Mesenchymal stem cell (in vitro differentiated cells and primary cell): Measurements from ENCODE around the gene SATB2.

Source experiments
- DNase-seq: peaks from one replicate; pipeline ENCODE4 v3.0.0-alpha.2; 2013
- H2AFZ ChIP-seq: one replicate; pipeline ENCODE4 v1.6.1; 2013; ENCODE audit warnings: low read depth, mild to moderate bottlenecking, control low read depth, inconsistent platforms, low read length, moderate library complexity
- H2AK5ac ChIP-seq: 2 replicates; pipeline ENCODE4 v1.6.1; 2013; ENCODE audit warnings: low read length, moderate library complexity, mild to moderate bottlenecking, inconsistent platforms; ENCODE audit not compliant: severe bottlenecking
- H2BK120ac ChIP-seq: one replicate; pipeline ENCODE4 v1.6.1; 2013; ENCODE audit warnings: low read depth, mild to moderate bottlenecking, inconsistent platforms, low read length, moderate library complexity
- H2BK12ac ChIP-seq, 2 experiments: one replicate each; pipeline ENCODE4 v1.6.1; 2013; ENCODE audit warnings: inconsistent platforms in 2 of 2, low read length in 2 of 2, mild to moderate bottlenecking in 2 of 2, moderate library complexity in 2 of 2, control low read depth in 1 of 2
- H2BK15ac ChIP-seq: one replicate; pipeline ENCODE4 v1.6.1; 2013; ENCODE audit warnings: mild to moderate bottlenecking, low read depth, inconsistent platforms; ENCODE audit not compliant: poor library complexity, severe bottlenecking
- H2BK5ac ChIP-seq: 2 replicates; pipeline ENCODE4 v1.6.1; 2013; ENCODE audit warnings: low read depth, mild to moderate bottlenecking, low read length, control low read depth, inconsistent platforms; ENCODE audit not compliant: poor library complexity, severe bottlenecking
- H3K14ac ChIP-seq, 2 experiments: one replicate each; pipeline ENCODE4 v1.6.1; 2013; ENCODE audit warnings: inconsistent platforms in 2 of 2, low read length in 2 of 2, control low read depth in 1 of 2, mild to moderate bottlenecking in 1 of 2, moderate library complexity in 1 of 2
- H3K18ac ChIP-seq, 2 experiments: one replicate each; pipeline ENCODE4 v1.6.1; 2013; ENCODE audit warnings: inconsistent platforms in 2 of 2, low read length in 2 of 2, control low read depth in 1 of 2, low read depth in 1 of 2, mild to moderate bottlenecking in 1 of 2
- H3K23ac ChIP-seq, 2 experiments: one replicate each; pipeline ENCODE4 v1.6.1; 2013; ENCODE audit warnings: inconsistent platforms in 2 of 2, low read length in 2 of 2, mild to moderate bottlenecking in 2 of 2, moderate library complexity in 2 of 2, control low read depth in 1 of 2
- H3K27ac ChIP-seq: 2 replicates; pipeline ENCODE4 v1.5.1; 2013; ENCODE audit warnings: mild to moderate bottlenecking, moderate library complexity, low read length, control low read depth, inconsistent platforms; ENCODE audit not compliant: poor library complexity, severe bottlenecking
- H3K27me3 ChIP-seq, 2 experiments: 2 replicates each; pipeline versions ENCODE4 v1.6.1 to v1.7.0; 2013; ENCODE audit warnings: low read length in 2 of 2, mild to moderate bottlenecking in 2 of 2, moderate library complexity in 2 of 2, control low read depth in 1 of 2, inconsistent platforms in 1 of 2; ENCODE audit not compliant: control insufficient read depth in 1 of 2, insufficient read depth in 1 of 2
- H3K36me3 ChIP-seq, 2 experiments: 2 replicates each; pipeline versions ENCODE4 v1.6.1 to v1.7.0; 2013; ENCODE audit warnings: low read length in 2 of 2, control low read depth in 1 of 2, inconsistent platforms in 1 of 2, low read depth in 1 of 2, mild to moderate bottlenecking in 1 of 2; ENCODE audit not compliant: insufficient read depth in 2 of 2, control insufficient read depth in 1 of 2
- H3K4ac ChIP-seq, 2 experiments: one replicate each; pipeline ENCODE4 v1.6.1; 2013; ENCODE audit warnings: inconsistent platforms in 2 of 2, low read length in 2 of 2, mild to moderate bottlenecking in 2 of 2, moderate library complexity in 2 of 2, control low read depth in 1 of 2, low read depth in 1 of 2
- H3K4me1 ChIP-seq: 2 replicates; pipeline ENCODE4 v1.6.1; 2013; ENCODE audit warnings: low read depth, low read length, control low read depth; ENCODE audit not compliant: control insufficient read depth, insufficient read depth
- H3K4me2 ChIP-seq: 2 replicates; pipeline ENCODE4 v1.6.1; 2013; ENCODE audit warnings: low read length, mild to moderate bottlenecking, inconsistent platforms; ENCODE audit not compliant: poor library complexity, severe bottlenecking
- H3K4me3 ChIP-seq, 2 experiments: 2 replicates each; pipeline versions ENCODE4 v1.5.1 to v1.7.0; 2013; ENCODE audit warnings: low read length in 2 of 2, mild to moderate bottlenecking in 2 of 2, control low read depth in 1 of 2, low read depth in 1 of 2; ENCODE audit not compliant: insufficient read depth in 1 of 2
- H3K79me1 ChIP-seq: replicated peaks from 2 replicates; pipeline ENCODE4 v1.6.1; 2013; ENCODE audit warnings: mild to moderate bottlenecking, control low read depth, low read length, inconsistent platforms; ENCODE audit not compliant: poor library complexity, severe bottlenecking
- H3K9ac ChIP-seq: 2 replicates; pipeline ENCODE4 v1.7.0; 2013; ENCODE audit warnings: mild to moderate bottlenecking, low read length, moderate library complexity
- H3K9me3 ChIP-seq: 2 replicates; pipeline ENCODE4 v1.7.0; 2013; ENCODE audit warnings: mild to moderate bottlenecking, low read length; ENCODE audit not compliant: control insufficient read depth
- H4K8ac ChIP-seq: one replicate; pipeline ENCODE4 v1.6.1; 2013; ENCODE audit warnings: inconsistent platforms, mild to moderate bottlenecking, low read length, moderate library complexity
- H4K91ac ChIP-seq: one replicate; pipeline ENCODE4 v1.6.1; 2013; ENCODE audit warnings: mild to moderate bottlenecking, low read length, inconsistent platforms
- WGBS: methylation state at CpG from one replicate; pipeline ENCODE4 v1.1.7; 2013; ENCODE audit warnings: mixed read lengths; 5-methylcytosine and 5-hydroxymethylcytosine counted together

Gene SATB2

DNA sequence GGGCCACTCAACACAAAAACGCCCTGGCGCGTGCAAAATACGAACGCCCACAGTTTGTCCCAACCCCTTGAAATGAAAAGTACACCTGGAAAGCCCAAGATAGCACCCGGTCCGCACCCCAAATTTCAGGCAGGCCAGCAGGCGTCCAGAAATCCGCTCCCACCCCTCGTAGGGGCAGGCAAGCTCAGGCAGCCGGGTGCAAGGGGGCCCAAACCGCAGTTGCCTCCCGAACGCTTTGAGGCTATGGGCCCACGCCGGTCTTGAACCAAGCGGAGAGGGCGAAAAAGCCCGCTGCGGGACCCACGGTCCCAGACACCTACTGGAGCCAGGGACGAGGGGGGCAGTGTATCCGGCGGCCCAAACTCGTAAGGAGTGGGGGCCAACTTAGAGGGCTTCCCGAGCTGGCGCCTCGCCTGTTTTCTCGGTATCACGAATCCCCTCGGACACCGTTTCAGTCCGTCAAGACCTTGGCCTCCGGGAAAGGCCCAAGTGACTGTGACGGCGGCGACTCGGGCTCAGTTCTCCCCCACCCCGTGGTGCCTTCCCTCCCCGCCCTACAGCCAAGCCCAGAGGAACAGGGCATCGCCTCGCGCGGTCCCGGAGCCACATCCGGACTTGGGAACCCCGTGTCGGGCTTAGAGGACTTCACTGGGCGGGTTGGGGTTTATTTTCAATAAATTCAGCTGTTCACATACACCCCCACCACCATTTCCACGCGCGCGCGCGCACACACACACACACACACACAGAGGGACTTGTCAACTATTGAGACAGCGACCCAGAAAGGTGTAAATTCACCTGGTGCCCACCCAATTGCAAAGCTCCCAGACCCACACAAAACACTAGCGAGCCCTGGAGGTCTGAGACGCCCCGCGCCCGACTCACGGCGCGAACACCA, 6.2 kb upstream of the SATB2 start:
- peaks cover 32% of the 10 kb centered on the region for H3K4me1 ChIP-seq
- H3K4me2 ChIP-seq, result peak overlapping the region; percentile 91
- H3K36me3 ChIP-seq, result peaks cover 0 to 3% of the 10 kb centered on the region in 2 experiments
- no peak overlapping the region for H4K8ac ChIP-seq
- H3K23ac ChIP-seq, result peak overlapping the region in 1 of 2 experiments; percentile 27
- no peak overlapping the region for H3K18ac ChIP-seq
- 2% methylated on average over 60 of the region's 64 CpGs for WGBS
- peak overlapping the region; percentile 53 to 77 for H3K4me3 ChIP-seq
- H2AFZ ChIP-seq, result no peak overlapping the region
- no peak overlapping the region for H2BK120ac ChIP-seq
- H2BK5ac ChIP-seq, result no peak overlapping the region
- no peak overlapping the region for H3K14ac ChIP-seq
- peaks cover 55 to 78% of the 10 kb centered on the region in 2 experiments for H3K27me3 ChIP-seq
- no peaks in the 10 kb centered on the region for H3K9me3 ChIP-seq
- no peak overlapping the region for H3K4ac ChIP-seq
- H3K9ac ChIP-seq, result peak overlapping the region; percentile 74
- no peak overlapping the region for H4K91ac ChIP-seq
- H2BK12ac ChIP-seq, result no peak overlapping the region
- no peak for DNase-seq
- no peak overlapping the region for H3K27ac ChIP-seq
- H3K79me1 ChIP-seq, result no peaks in the 10 kb centered on the region
- peak overlapping the region; percentile 40 for H2BK15ac ChIP-seq
- no peak overlapping the region for H2AK5ac ChIP-seq

DNA sequence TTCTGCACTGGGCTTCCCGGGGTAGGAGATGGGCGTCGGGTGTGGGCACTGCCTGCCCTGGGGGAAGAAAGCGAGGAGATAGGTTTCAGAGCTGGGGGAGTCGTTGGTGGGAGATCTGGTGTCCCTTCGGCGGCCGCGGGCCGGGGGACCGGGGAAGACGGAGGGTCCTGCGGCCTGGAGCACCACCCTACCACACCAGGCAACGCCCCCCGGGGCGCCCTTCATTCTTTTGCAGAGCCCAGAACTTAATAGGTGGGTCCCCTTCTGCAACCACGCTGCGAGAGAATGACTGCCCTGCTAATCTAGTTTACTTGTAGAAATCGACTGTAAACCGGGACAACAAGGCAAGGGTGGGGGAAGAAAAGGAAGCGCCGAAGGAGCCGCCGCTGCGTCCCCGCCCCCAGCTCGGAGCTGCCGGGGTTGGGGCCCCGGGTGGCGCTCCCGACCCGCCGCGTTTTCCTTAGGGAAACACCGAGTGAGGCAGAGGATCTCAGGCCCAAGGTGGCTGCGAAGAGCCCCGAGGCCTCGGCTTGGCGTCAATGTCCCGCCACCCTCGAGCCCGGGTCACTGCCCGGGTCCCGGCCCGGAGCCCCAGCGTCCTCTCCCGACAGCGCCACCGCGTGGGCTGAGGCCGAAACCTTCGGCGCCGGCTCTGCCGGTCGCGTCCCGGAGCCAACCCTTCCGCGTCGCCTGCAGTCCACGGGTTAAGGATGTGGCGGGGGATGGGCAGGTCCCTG, 5.4 kb upstream of the SATB2 start:
- H2AK5ac ChIP-seq, result no peak overlapping the region
- no peak overlapping the region for H3K18ac ChIP-seq
- H3K14ac ChIP-seq, result no peak overlapping the region
- peaks cover 0 to 3% of the 10 kb centered on the region in 2 experiments for H3K36me3 ChIP-seq
- H3K23ac ChIP-seq, result no peak overlapping the region
- no peak overlapping the region for H2BK12ac ChIP-seq
- H2BK120ac ChIP-seq, result no peak overlapping the region
- no peaks in the 10 kb centered on the region for H3K79me1 ChIP-seq
- H3K27me3 ChIP-seq, result peaks cover 46 to 70% of the 10 kb centered on the region in 2 experiments
- H4K91ac ChIP-seq, result no peak overlapping the region
- no peak overlapping the region for H2AFZ ChIP-seq
- no peaks in the 10 kb centered on the region for H3K9me3 ChIP-seq
- H3K4me2 ChIP-seq, result peak overlapping the region; percentile 91
- peak; percentile 56 for DNase-seq
- H3K9ac ChIP-seq, result peak overlapping the region; percentile 74
- H3K4me1 ChIP-seq, result peaks cover 31% of the 10 kb centered on the region
- H2BK5ac ChIP-seq, result no peak overlapping the region
- no peak overlapping the region for H2BK15ac ChIP-seq
- H3K27ac ChIP-seq, result no peak overlapping the region
- 1% methylated on average over 47 of the region's 63 CpGs for WGBS
- no peak overlapping the region for H3K4ac ChIP-seq
- H3K4me3 ChIP-seq, result peak overlapping the region; percentile 53 to 77
- no peak overlapping the region for H4K8ac ChIP-seq

DNA sequence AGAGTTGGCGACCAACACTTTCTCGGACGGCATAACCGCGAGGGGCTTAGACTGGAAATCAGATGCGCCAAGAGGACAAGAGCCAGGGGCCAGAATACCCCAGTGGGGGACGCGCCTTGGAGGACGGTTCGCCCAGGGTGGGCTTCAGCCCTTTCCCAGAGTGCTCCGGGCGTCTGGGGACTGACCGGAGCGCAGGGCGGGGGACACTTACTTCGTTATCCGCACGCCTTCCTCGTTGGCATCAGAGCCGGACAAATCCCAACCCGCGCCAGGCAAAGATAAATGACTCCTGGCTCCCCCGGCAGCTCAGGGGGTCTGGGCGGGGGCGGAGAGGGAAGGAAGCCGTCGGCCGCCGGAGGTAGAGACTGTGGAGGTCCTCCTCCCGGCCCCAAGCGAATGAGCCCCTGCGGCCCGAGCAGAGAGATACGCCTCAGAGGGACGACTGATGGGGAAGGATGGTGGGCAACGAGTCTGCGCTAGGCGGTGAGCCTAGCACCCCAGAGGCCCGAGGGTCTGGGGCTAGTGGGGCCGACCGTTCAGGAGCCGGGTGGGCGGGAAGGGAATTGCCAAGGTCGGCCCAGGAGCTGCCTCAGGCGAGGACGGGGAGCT, 4.7 kb upstream of the SATB2 start:
- DNase-seq, result no peak
- H2AFZ ChIP-seq, result no peak overlapping the region
- no peak overlapping the region for H3K14ac ChIP-seq
- peaks cover 35% of the 10 kb centered on the region for H3K4me1 ChIP-seq
- peak overlapping the region; percentile 91 for H3K4me2 ChIP-seq
- H4K91ac ChIP-seq, result no peak overlapping the region
- no peak overlapping the region for H3K27ac ChIP-seq
- H3K4ac ChIP-seq, result no peak overlapping the region
- no peak overlapping the region for H2BK12ac ChIP-seq
- peaks cover 0 to 3% of the 10 kb centered on the region in 2 experiments for H3K36me3 ChIP-seq
- peak overlapping the region; percentile 74 for H3K9ac ChIP-seq
- H3K27me3 ChIP-seq, result peaks cover 40 to 63% of the 10 kb centered on the region in 2 experiments
- H3K79me1 ChIP-seq, result peaks cover 2% of the 10 kb centered on the region
- no peak overlapping the region for H3K23ac ChIP-seq
- H2BK5ac ChIP-seq, result no peak overlapping the region
- peak overlapping the region in 1 of 2 experiments; percentile 90 for H3K4me3 ChIP-seq
- H2AK5ac ChIP-seq, result no peak overlapping the region
- H2BK120ac ChIP-seq, result no peak overlapping the region
- WGBS, result 3% methylated on average over 46 of the region's 46 CpGs
- no peak overlapping the region for H3K18ac ChIP-seq
- no peak overlapping the region for H2BK15ac ChIP-seq
- H3K9me3 ChIP-seq, result no peaks in the 10 kb centered on the region
- no peak overlapping the region for H4K8ac ChIP-seq
